ENCODE data around the gene LGALS12.

- no peak for TF ChIP-seq POLR2A (IDR thresholded peaks at IDR 0.05; ENCODE audit: low read length)
- TF ChIP-seq GATA1 (IDR thresholded peaks at IDR 0.05; ENCODE audit: low read depth, low read length): no peak
Observed at GRCh38 chr11:63534076-63534475, 28.2 kb downstream of the LGALS12 start.

All from erythroblast (primary cell).